ENCODE measurements around the gene SCD5.

The SCD5 gene

DNA sequence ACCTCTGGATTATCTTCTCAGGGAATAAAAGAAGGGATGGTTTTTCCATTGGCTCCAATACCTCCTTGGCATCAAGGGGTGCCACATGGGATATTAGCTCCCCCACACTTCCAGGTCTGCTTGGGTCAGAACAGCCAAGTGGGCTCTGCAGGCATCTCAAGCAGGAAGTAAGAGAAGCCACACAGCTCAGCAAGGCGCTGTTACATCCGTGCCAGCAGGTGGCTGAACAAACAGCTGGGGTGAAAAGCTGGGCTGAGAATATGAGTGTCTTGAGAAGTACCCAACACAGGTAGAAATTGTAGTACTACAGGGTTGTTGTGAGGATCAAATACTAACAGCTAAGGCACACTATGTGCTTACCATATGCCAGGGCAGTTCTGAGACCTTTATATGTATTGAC, 160.1 kb downstream of the SCD5 start:
- no peak for DNase-seq (ENCODE audit: extremely low spot score)
- POLR2A ChIA-PET = no interaction called here
- CTCF ChIA-PET = no interaction called here
- TF ChIP-seq, protein P1, sequence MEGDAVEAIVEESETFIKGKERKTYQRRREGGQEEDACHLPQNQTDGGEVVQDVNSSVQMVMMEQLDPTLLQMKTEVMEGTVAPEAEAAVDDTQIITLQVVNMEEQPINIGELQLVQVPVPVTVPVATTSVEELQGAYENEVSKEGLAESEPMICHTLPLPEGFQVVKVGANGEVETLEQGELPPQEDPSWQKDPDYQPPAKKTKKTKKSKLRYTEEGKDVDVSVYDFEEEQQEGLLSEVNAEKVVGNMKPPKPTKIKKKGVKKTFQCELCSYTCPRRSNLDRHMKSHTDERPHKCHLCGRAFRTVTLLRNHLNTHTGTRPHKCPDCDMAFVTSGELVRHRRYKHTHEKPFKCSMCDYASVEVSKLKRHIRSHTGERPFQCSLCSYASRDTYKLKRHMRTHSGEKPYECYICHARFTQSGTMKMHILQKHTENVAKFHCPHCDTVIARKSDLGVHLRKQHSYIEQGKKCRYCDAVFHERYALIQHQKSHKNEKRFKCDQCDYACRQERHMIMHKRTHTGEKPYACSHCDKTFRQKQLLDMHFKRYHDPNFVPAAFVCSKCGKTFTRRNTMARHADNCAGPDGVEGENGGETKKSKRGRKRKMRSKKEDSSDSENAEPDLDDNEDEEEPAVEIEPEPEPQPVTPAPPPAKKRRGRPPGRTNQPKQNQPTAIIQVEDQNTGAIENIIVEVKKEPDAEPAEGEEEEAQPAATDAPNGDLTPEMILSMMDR (IDR thresholded peaks at IDR 0.05; ENCODE audit: control extremely low read depth, extremely low read depth, low read depth, missing control alignments) = no peak

DNA sequence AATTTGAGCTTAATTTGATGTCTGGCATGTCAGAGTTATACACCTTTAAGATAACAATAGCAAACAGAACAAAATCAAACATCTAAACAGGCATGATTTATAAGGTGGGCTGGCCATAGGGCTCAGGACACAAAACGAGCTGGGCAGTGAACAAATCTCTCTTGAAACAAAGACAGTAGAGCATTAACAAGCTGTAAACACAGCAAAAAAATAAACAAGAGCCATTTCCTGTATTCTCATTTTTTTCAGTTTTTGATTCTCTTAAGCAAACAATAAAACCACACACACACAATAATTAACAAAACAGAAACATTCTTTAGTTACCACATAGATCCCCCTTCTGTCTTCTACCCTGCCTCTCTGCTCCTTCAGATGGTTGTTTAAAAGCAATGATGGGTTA, 168.5 kb downstream of the SCD5 start:
- DNase-seq (ENCODE audit: extremely low spot score) = no peak
- ChIA-PET POLR2A (no interaction called here), CTCF (no interaction called here)
- TF ChIP-seq, protein P1 (IDR thresholded peaks at IDR 0.05; ENCODE audit: control extremely low read depth, extremely low read depth, low read depth, missing control alignments) = no peak

DNA sequence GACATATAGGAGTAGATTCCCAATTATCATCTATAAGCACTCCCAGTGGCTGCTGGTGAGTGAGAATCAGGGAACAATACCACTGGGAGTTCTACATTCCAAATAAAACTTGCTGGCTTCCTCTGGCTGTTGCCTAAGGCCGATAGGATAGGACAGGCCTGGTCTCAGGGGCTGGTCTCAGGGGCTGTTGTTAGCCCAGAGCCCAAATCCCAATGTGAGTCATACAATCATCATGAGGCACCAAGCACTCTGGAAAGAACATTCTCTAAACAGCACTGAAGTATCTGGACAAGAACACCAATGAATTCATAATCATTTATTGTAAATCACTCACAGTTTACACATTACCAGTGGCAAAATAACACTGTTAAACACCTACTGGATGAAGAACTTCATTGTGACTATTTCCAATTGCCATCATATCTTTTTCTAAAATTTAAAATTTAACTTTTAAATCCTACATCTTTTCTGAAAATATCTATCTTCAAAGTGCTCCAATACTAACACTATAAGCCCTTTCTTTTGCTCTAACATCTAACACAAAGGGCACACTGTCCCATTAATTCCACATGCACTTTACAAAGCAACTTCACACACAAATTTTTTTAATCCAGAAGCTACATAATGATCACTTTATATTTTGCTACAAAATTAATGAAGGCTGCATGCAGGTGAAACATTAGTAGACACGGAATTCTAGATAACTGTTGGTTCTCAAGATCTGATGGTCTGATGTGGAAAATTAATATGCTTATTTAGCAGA, 169.2 kb downstream of the SCD5 start:
- POLR2A ChIA-PET = no interaction called here

DNA sequence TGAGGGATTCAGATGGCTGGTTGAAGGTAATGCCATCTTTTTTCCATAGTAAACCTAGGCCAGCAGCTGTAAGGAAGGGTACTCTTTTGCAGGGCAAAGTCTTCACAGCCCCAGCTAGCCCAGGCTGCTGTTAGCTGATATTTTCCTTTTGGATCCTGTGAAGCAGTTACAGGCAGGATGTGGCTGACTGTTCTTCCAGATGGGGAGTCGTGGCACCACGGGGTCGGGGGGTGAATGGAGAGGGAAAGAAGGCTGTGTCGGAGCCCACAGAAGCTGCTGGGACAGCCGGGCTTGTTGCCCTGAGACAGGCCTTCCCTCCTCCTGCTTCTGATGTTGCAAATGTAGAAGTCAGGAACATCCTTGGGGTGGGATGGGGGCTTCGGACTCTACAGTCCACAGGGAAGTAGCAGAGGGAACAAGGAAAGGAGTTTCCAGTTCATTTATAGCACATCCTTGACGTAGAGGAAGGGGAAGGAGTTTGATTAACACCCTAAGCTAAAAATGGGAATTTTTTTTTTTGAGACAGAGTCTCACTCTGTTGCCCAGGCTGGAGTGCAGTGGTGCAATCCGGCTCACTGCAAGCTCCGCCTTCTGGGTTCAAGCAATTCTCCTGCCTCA, 172.2 kb downstream of the SCD5 start:
- no peak for DNase-seq (ENCODE audit: extremely low spot score)
- TF ChIP-seq, protein P1 (IDR thresholded peaks at IDR 0.05; ENCODE audit: control extremely low read depth, extremely low read depth, low read depth, missing control alignments) = no peak
- POLR2A ChIA-PET = no interaction called here
- CTCF ChIA-PET = no interaction called here

More for the DNA sequence above, 169.2 kb downstream of the SCD5 start:
- TF ChIP-seq, protein P1 (IDR thresholded peaks at IDR 0.05; ENCODE audit: control extremely low read depth, extremely low read depth, low read depth, missing control alignments) = no peak
- no peak for DNase-seq (ENCODE audit: extremely low spot score)
- CTCF ChIA-PET = no interaction called here

DNA sequence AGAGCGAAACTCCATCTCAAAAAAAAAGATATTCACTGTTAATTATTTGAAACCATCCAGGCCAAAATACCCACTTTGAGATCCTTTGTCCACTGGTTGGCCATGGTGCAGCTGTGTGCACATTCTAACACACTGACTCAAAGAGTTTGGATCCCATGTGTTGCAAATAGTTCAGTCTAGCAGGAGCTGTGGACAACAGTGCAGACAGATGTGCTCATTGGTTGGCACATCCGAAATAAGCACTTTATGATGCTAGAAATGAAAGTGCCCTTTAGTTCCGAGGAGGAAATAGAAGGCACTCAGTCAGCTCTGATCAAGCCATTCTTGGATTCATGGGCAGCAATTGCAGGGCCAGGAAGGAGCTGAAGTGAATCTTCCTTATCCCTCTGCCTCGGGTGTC, 173.8 kb downstream of the SCD5 start:
- ChIA-PET CTCF (no interaction called here), POLR2A (no interaction called here)
- DNase-seq (ENCODE audit: extremely low spot score) = no peak
- TF ChIP-seq, protein P1 (IDR thresholded peaks at IDR 0.05; ENCODE audit: control extremely low read depth, extremely low read depth, low read depth, missing control alignments) = no peak

DNA sequence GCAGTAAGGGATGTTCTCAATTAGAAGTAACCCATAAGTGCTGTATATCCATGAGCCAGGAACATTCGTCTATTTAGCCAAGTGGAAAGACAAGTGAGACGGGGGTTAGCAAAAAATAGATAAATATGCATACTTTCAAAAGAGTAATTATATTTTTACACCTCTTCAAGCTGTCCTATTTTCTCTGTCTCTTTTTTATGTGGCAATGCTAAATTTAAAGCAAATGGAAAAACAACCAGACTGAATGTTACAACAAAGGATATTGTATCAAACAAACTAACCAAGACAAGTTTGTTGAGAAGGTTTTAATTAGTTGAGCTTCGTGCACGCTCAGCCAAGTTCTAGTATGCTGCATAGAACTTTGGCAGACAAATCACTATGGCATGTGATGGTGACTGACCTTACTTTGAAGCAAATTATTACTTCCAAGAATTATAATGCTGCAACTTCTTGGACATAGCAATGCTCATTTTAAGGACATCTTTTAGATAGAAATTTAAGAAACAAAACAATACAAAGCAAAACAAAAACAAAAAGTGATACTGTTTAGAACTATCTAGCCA, 175.4 kb downstream of the SCD5 start:
- DNase-seq (ENCODE audit: extremely low spot score) = no peak
- POLR2A ChIA-PET = no interaction called here

More for the DNA sequence above, 175.4 kb downstream of the SCD5 start:
- CTCF ChIA-PET = no interaction called here
- TF ChIP-seq, protein P1 (IDR thresholded peaks at IDR 0.05; ENCODE audit: control extremely low read depth, extremely low read depth, low read depth, missing control alignments) = no peak

Measured in GM10248 (cell line).